ENCODE measurements around the gene MYO18B.
A peak's percentile ranks its signal among the peaks of the same experiment; 100 is the strongest.

MYO18B gene

GRCh38 chr22:25728071-25728470, 13.9 kb upstream of the MYO18B start:
- Histone ChIP-seq H3K4me3 (replicated peaks; ENCODE audit: insufficient read depth, low read length) (no peak overlapping the region), H3K27ac (replicated peaks) (no peak overlapping the region), H3K27me3 (ENCODE audit: insufficient read depth, poor library complexity, severe bottlenecking) (no peaks in the 10 kb centered on the region)
- TF ChIP-seq POLR2AphosphoS5 (IDR thresholded peaks at IDR 0.05; ENCODE audit: low read depth) = no peak
- TF ChIP-seq REST (IDR thresholded peaks at IDR 0.05; ENCODE audit: insufficient replicate concordance, low read depth) = no peak
- TF ChIP-seq GABPA (IDR thresholded peaks at IDR 0.05; ENCODE audit: low read depth) = no peak
- TF ChIP-seq, protein P1, sequence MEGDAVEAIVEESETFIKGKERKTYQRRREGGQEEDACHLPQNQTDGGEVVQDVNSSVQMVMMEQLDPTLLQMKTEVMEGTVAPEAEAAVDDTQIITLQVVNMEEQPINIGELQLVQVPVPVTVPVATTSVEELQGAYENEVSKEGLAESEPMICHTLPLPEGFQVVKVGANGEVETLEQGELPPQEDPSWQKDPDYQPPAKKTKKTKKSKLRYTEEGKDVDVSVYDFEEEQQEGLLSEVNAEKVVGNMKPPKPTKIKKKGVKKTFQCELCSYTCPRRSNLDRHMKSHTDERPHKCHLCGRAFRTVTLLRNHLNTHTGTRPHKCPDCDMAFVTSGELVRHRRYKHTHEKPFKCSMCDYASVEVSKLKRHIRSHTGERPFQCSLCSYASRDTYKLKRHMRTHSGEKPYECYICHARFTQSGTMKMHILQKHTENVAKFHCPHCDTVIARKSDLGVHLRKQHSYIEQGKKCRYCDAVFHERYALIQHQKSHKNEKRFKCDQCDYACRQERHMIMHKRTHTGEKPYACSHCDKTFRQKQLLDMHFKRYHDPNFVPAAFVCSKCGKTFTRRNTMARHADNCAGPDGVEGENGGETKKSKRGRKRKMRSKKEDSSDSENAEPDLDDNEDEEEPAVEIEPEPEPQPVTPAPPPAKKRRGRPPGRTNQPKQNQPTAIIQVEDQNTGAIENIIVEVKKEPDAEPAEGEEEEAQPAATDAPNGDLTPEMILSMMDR (IDR thresholded peaks at IDR 0.05; ENCODE audit: insufficient read depth, low read length) = no peak
- TF ChIP-seq SPI1 (IDR thresholded peaks at IDR 0.05; ENCODE audit: borderline replicate concordance, low read depth) = no peak
- DNase-seq (ENCODE audit: low read depth in 1 of 2, low spot score in 1 of 2) = no peak

DNA sequence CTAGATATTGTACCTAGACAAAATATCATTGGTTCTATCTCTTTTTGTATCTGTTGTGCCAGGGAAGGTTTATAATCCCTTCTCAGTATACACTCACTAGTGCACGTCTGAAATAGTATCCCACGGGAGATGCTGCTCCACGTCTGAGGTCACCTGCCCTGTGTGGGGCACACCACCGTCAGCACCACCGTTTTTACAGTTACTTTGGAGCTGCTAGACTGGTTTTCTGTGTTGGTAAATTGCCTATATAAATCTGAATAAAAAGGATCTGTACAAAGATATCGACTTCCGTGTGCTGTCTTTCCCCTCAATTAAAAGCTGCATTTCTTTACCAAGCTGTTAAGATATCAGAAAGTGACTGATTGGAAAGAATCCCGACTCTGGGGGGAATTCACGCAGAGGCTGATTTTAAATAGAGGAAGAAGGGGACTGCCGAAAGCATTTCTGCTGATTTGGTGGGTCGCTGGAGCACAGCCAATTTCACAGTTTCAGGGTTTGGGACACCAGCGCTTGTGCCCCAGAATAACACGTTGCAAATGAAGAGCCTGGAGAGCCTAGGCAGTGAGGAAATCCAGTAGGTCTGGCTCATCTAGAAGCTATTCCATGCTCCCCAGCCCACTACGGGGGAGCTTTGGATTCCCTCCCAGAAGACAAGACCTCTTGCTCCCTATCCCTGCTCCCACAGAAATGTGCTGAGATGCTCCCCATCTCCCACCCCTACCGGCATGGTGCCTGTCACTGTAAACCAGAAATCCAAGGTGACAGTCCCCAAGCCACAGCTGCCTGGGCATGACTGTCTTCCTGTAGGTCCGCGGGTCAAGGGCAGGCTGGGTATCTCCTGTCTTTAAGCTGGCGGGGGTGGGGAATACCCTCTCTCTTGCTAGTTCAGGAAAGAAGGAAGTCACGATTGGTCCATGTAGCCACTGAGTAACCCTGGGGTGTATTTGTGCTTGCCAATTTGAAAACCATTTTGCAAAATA, 12.7 kb upstream of the MYO18B start:
- no peak for DNase-seq (ENCODE audit: low read depth in 1 of 2, low spot score in 1 of 2)
- TF ChIP-seq POLR2AphosphoS5 (IDR thresholded peaks at IDR 0.05; ENCODE audit: low read depth) = peak; percentile 37; the same call in 1 of the 2 replicates
- TF ChIP-seq REST (IDR thresholded peaks at IDR 0.05; ENCODE audit: insufficient replicate concordance, low read depth) = no peak
- TF ChIP-seq SPI1 (IDR thresholded peaks at IDR 0.05; ENCODE audit: borderline replicate concordance, low read depth) = peak; percentile 19; the same call in 1 of the 2 replicates
- TF ChIP-seq, protein P1 (IDR thresholded peaks at IDR 0.05; ENCODE audit: insufficient read depth, low read length) = no peak
- Histone ChIP-seq H3K27me3 (ENCODE audit: insufficient read depth, poor library complexity, severe bottlenecking) (no peaks in the 10 kb centered on the region), H3K4me3 (replicated peaks; ENCODE audit: insufficient read depth, low read length) (no peak overlapping the region), H3K27ac (replicated peaks) (no peak overlapping the region)

- Histone ChIP-seq H3K4me3 (replicated peaks; ENCODE audit: insufficient read depth, low read length) (no peak overlapping the region), H3K27me3 (ENCODE audit: insufficient read depth, poor library complexity, severe bottlenecking) (no peaks in the 10 kb centered on the region), H3K27ac (replicated peaks) (peak overlapping the region; percentile 43; the same call in 1 of the 2 replicates)
- no peak for DNase-seq (ENCODE audit: low read depth in 1 of 2, low spot score in 1 of 2)
- TF ChIP-seq, protein P1 (IDR thresholded peaks at IDR 0.05; ENCODE audit: insufficient read depth, low read length) = no peak
- TF ChIP-seq REST (IDR thresholded peaks at IDR 0.05; ENCODE audit: insufficient replicate concordance, low read depth) = no peak
- no peak for TF ChIP-seq GABPA (IDR thresholded peaks at IDR 0.05; ENCODE audit: low read depth)
- no peak for TF ChIP-seq POLR2AphosphoS5 (IDR thresholded peaks at IDR 0.05; ENCODE audit: low read depth)
- no peak for TF ChIP-seq SPI1 (IDR thresholded peaks at IDR 0.05; ENCODE audit: borderline replicate concordance, low read depth)
These were observed 6.3 kb upstream of the MYO18B start for GRCh38 chr22:25735650-25736049.
